ENCODE results near the gene LAMC2.

DNA sequence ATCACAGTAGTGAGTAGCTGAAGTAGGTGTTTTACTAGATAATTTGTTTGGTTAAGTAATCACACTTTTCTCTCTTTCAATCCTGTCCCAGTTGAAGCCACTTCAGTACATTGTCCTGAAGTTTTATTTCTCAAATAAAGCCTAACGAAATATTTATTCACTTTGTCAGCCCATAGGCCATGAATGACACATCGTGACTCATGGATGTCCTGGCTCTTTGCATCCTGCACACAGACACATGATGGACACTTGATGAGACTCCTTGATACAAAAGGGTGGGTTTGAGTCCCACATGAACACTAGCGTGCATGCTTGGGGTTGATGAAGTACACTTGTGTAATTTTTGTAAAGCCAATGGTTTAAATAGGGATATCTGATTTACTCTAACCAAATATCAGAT lies 22.7 kb upstream of the LAMC2 start:
- TF ChIP-seq POLR2AphosphoS5 (IDR thresholded peaks at IDR 0.05; ENCODE audit: low read depth, low read length) (no peak), TAF1 (IDR thresholded peaks at IDR 0.05; ENCODE audit: borderline replicate concordance, insufficient read depth, low read length) (no peak), SIN3A (IDR thresholded peaks at IDR 0.05; ENCODE audit: borderline replicate concordance, insufficient read depth, low read length) (no peak)
- TF ChIP-seq, protein P1, sequence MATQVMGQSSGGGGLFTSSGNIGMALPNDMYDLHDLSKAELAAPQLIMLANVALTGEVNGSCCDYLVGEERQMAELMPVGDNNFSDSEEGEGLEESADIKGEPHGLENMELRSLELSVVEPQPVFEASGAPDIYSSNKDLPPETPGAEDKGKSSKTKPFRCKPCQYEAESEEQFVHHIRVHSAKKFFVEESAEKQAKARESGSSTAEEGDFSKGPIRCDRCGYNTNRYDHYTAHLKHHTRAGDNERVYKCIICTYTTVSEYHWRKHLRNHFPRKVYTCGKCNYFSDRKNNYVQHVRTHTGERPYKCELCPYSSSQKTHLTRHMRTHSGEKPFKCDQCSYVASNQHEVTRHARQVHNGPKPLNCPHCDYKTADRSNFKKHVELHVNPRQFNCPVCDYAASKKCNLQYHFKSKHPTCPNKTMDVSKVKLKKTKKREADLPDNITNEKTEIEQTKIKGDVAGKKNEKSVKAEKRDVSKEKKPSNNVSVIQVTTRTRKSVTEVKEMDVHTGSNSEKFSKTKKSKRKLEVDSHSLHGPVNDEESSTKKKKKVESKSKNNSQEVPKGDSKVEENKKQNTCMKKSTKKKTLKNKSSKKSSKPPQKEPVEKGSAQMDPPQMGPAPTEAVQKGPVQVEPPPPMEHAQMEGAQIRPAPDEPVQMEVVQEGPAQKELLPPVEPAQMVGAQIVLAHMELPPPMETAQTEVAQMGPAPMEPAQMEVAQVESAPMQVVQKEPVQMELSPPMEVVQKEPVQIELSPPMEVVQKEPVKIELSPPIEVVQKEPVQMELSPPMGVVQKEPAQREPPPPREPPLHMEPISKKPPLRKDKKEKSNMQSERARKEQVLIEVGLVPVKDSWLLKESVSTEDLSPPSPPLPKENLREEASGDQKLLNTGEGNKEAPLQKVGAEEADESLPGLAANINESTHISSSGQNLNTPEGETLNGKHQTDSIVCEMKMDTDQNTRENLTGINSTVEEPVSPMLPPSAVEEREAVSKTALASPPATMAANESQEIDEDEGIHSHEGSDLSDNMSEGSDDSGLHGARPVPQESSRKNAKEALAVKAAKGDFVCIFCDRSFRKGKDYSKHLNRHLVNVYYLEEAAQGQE (IDR thresholded peaks at IDR 0.05; ENCODE audit: insufficient read depth in 1 of 2, low read depth in 2 of 2, low read length in 2 of 2): no peak

Data from PFSK-1 (cell line).